Naive thymus-derived CD8-positive, alpha-beta T cell (primary cell): ENCODE results near the gene ZNF219. TPM values are rescaled to one million over a fixed set of nuclear protein-coding genes. Genes with fewer than 3 reads are reported as not detected.
A peak's percentile ranks its signal among the peaks of the same experiment; 100 is the strongest.

Experiments
- ATAC-seq, 2 donors: fragments of 150-1000 bp; cut with Tn5 transposase in 1 of 2; sonication (Bioruptor Pico), chemical (Tn5 transposase) in 1 of 2; 1 replicate in 1 of 2; 2 replicates in 1 of 2; pipeline ENCODE4 v1.10.0; 2021; ENCODE audit warnings: mild to moderate bottlenecking in 2 of 2, moderate library complexity in 2 of 2
- POLR2A ChIA-PET: fragments of 350-600 bp; sonication (Branson Sonifier 250); formaldehyde crosslinking; loops from one replicate; lab custom pipeline; 2021; ENCODE audit warnings: antibody characterized with exemption; lab: Charles Lee
- DNase-seq, 10 donors: peaks; one replicate each; pipeline versions ENCODE4 v3.0.0 to v3.0.0-alpha.2; 2020 to 2022
- H3K27ac Mint-ChIP-seq, 10 donors: one replicate each; pipeline ENCODE4 v1.8.0; 2020 to 2022; ENCODE audit warnings: mild to moderate bottlenecking in 10 of 10, mixed read lengths in 10 of 10, moderate library complexity in 4 of 10, inconsistent platforms in 1 of 10
- H3K27me3 Mint-ChIP-seq, 5 donors: one replicate each; pipeline ENCODE4 v1.8.0; 2021 to 2022; ENCODE audit warnings: mixed read lengths in 5 of 5
- H3K36me3 Mint-ChIP-seq, 3 donors: one replicate each; pipeline ENCODE4 v1.8.0; 2020 to 2022; ENCODE audit warnings: mixed read lengths in 3 of 3, mild to moderate bottlenecking in 2 of 3, inconsistent platforms in 1 of 3
- H3K4me1 Mint-ChIP-seq, 4 donors: one replicate each; pipeline ENCODE4 v1.8.0; 2021 to 2022; ENCODE audit warnings: mixed read lengths in 4 of 4
- H3K4me3 Mint-ChIP-seq, 10 donors: one replicate each; pipeline ENCODE4 v1.8.0; 2020 to 2022; ENCODE audit warnings: mild to moderate bottlenecking in 10 of 10, mixed read lengths in 10 of 10, moderate library complexity in 6 of 10, inconsistent platforms in 1 of 10
- H3K9me3 Mint-ChIP-seq, 9 donors: one replicate each; pipeline ENCODE4 v1.8.0; 2020 to 2022; ENCODE audit warnings: mixed read lengths in 9 of 9, mild to moderate bottlenecking in 3 of 9, inconsistent platforms in 1 of 9, moderate library complexity in 1 of 9
- polyA plus RNA-seq, 3 donors: library from polyadenylated mRNA; unstranded; fragments of 300-500 nt; fragmentation: Illumina TruSeq; gene quantifications; one replicate each; pipeline ENCODE4 v1.2.3, GENCODE V29; 2021
- total RNA-seq, 8 experiments: library from RNA in 2 of 8; stranded (reverse) in 2 of 8; gene quantifications; one replicate each; pipeline ENCODE4 v1.2.3 and lab custom pipeline; 2021 to 2026

Gene ZNF219
- total and polyA plus RNA-seq, 5 experiments from 2014 or later = 1.7 to 7.7 (median 3.6) TPM

DNA sequence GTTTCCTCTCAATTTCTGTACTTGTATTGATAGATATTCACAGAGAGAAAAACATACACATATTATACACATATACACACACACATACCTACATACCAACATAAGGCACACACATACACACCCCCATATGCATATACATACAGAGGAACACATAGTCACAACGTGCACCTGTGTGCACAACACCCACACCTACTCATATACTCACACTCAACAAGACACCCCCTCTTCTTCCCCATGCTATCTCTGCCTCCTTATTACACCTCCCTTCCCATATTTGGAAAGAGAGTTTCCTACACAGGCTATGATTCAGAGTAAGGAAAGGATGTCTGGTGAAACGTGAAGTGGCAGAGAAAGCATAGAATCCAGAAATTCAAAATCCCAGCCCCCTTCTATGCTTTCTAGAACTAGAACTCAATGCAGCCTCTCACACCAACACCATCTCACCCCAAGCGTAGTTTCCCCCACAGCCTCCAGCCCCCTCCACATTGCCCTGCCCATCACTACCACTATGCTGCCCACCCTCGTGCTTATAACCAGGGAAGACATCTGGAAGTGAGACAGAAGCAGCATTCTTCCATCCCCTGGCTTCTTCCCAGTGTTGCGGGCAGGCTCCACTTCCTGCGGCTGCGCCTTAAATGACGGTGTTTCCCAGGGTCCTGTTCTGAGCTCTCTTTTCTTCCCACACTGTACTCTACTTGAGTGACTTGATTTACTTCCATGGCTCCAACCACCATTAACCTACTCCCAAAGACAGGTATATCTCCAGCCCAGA is 38.4 kb downstream of the ZNF219 start:
- DNase-seq = no peak
- peak overlapping the region in 1 of 10 donors; percentile 13 for H3K27ac Mint-ChIP-seq
- no peak overlapping the region for H3K4me3 Mint-ChIP-seq
- H3K36me3 Mint-ChIP-seq = no peaks in the 10 kb centered on the region
- peaks cover 19 to 45% (median 33%) of the 10 kb centered on the region in 5 donors for H3K27me3 Mint-ChIP-seq
- H3K9me3 Mint-ChIP-seq = no peaks in the 10 kb centered on the region
- no peak for ATAC-seq
- POLR2A ChIA-PET = no interaction called here
- no peaks in the 10 kb centered on the region for H3K4me1 Mint-ChIP-seq

DNA sequence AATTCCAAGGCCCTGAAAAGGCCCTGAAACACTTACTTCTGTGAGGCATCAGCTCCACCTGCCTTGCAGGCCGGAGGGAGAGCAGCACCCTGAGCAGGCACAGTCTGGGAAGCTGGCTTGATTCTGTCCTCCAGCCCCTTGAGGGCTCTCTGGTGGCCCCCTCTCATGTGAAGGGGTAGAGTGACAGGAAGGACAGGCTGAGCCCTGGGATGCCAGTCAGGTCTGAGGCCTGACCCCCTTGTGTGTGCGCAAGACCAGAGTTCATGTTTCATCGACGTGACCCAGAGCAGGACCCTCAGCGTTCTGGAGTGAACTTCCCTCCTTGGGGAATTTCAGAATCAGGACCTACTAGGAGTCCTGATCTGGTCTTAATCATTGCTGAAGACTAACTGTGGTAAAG is 39.6 kb downstream of the ZNF219 start:
- Mint-ChIP-seq H3K36me3 (no peaks in the 10 kb centered on the region), H3K4me3 (no peak overlapping the region), H3K9me3 (no peaks in the 10 kb centered on the region), H3K4me1 (no peaks in the 10 kb centered on the region), H3K27ac (no peak overlapping the region), H3K27me3 (peaks cover 17 to 39% (median 29%) of the 10 kb centered on the region in 5 donors)
- POLR2A ChIA-PET = no interaction called here
- no peak for ATAC-seq
- DNase-seq = no peak

- ATAC-seq (no peak), DNase-seq (no peak)
- Mint-ChIP-seq H3K4me1 (no peaks in the 10 kb centered on the region), H3K4me3 (no peak within 1 kb of the TSS), H3K27ac (peak within 1 kb of the TSS in 1 of 10 donors; percentile 33), H3K9me3 (no peaks in the 10 kb centered on the region), H3K36me3 (no peaks in the 10 kb centered on the region), H3K27me3 (peaks cover 11 to 30% (median 22%) of the 10 kb centered on the region in 5 donors)
- POLR2A ChIA-PET = interaction anchor here (1.1 kb wide), 1 partner anchor 10 kb away, joined by 3 read pairs; no protein-coding TSS in a partner anchor
Measured at GRCh38 chr14:21057803-21058675, 40.4 kb downstream of the ZNF219 start, which contains the start of gene RNASE8. TSS of gene RNASE8 (plus strand) at chr14:21057822. CDS start at chr14:21057893, 71 bp downstream.

GRCh38 chr14:21056520-21057163 is 41.8 kb downstream of the ZNF219 start:
- Mint-ChIP-seq H3K4me3 (no peak overlapping the region), H3K27me3 (peaks cover 7 to 20% (median 14%) of the 10 kb centered on the region in 5 donors), H3K4me1 (no peaks in the 10 kb centered on the region), H3K36me3 (no peaks in the 10 kb centered on the region), H3K9me3 (no peaks in the 10 kb centered on the region), H3K27ac (no peak overlapping the region)
- DNase-seq (no peak), ATAC-seq (no peak)
- POLR2A ChIA-PET = no interaction called here

DNA sequence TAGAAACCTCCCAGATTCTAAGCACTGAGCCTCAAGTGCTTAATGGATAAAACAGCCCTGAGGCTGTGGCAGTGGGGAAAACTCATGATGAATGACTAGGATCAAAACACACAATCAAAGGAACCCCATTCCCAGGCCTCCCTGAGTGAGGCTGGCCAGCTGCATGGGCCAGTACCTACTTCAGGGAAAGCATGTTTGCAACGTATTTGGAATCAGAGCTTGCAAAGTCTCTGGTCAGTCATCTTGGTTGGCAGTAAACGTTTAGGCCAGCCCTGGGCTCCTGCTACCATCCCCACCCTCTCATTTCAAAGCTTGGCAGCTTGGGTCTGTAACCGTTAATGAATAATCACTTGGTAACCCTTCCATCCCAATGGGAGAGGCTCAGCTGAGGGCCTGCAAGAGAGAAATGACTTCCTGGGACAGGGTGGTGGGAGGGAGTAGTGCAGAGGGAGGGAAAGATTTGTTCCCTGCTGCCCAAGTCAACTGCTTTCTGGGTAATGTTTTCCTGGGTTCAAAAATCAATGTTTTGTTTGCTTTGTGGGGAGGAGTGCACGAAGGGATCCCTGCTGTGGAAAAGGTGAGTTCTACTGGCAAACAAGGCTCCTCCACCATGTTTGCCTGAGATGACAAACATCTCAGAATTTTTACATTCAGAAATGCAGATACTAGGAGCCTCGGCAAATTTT is 42.9 kb downstream of the ZNF219 start:
- DNase-seq (no peak), ATAC-seq (no peak)
- POLR2A ChIA-PET = no interaction called here
- no peaks in the 10 kb centered on the region for H3K9me3 Mint-ChIP-seq
- H3K4me3 Mint-ChIP-seq = no peak overlapping the region
- no peaks in the 10 kb centered on the region for H3K4me1 Mint-ChIP-seq
- H3K27ac Mint-ChIP-seq = no peak overlapping the region
- peaks cover 3 to 11% (median 11%) of the 10 kb centered on the region in 5 donors for H3K27me3 Mint-ChIP-seq
- no peaks in the 10 kb centered on the region for H3K36me3 Mint-ChIP-seq

GRCh38 chr14:21054768-21055145 is 43.7 kb downstream of the ZNF219 start:
- no peak for ATAC-seq
- no peak overlapping the region for H3K27ac Mint-ChIP-seq

DNA sequence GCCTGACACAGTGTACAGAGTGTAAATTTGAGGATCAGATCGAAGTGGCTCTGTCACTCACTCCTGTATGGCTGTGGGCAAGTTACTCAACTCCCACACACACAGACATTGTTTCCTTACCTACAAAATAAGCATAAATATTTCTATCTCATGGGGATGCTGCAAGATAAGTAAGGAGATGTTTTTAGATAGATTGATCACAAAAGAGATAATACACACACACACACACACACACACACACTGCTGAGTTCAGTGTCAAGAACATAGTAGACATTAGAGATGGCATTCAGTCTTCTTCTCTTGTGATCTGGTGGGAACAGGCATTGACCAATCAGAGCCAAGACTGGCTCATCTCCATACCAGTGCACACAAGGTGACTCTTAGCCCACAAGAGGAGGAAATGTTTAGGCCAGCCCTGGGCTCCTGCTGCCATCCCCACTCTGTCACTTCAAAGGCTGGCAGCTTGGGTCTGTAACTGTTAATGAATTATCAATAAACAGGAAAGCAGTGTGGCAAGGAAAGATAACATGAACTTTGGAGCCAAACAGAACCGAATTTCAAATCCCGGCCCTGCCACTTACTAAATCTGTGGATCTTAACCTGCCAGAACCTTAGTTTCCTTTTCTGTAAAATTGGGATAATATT is 44.2 kb downstream of the ZNF219 start:
- DNase-seq (no peak), ATAC-seq (no peak)
- no peaks in the 10 kb centered on the region for H3K36me3 Mint-ChIP-seq
- no peaks in the 10 kb centered on the region for H3K9me3 Mint-ChIP-seq
- no peak overlapping the region for H3K27ac Mint-ChIP-seq
- no peak overlapping the region for H3K4me3 Mint-ChIP-seq
- no peaks in the 10 kb centered on the region for H3K4me1 Mint-ChIP-seq
- POLR2A ChIA-PET = no interaction called here
- peaks cover 0 to 4% (median 0%) of the 10 kb centered on the region in 5 donors for H3K27me3 Mint-ChIP-seq

More at GRCh38 chr14:21054768-21055145, 43.7 kb downstream of the ZNF219 start:
- peaks cover 0 to 4% (median 3%) of the 10 kb centered on the region in 5 donors for H3K27me3 Mint-ChIP-seq
- no peak for DNase-seq
- H3K9me3 Mint-ChIP-seq = no peaks in the 10 kb centered on the region
- H3K4me3 Mint-ChIP-seq = no peak overlapping the region
- POLR2A ChIA-PET = no interaction called here
- no peaks in the 10 kb centered on the region for H3K36me3 Mint-ChIP-seq
- no peaks in the 10 kb centered on the region for H3K4me1 Mint-ChIP-seq

DNA sequence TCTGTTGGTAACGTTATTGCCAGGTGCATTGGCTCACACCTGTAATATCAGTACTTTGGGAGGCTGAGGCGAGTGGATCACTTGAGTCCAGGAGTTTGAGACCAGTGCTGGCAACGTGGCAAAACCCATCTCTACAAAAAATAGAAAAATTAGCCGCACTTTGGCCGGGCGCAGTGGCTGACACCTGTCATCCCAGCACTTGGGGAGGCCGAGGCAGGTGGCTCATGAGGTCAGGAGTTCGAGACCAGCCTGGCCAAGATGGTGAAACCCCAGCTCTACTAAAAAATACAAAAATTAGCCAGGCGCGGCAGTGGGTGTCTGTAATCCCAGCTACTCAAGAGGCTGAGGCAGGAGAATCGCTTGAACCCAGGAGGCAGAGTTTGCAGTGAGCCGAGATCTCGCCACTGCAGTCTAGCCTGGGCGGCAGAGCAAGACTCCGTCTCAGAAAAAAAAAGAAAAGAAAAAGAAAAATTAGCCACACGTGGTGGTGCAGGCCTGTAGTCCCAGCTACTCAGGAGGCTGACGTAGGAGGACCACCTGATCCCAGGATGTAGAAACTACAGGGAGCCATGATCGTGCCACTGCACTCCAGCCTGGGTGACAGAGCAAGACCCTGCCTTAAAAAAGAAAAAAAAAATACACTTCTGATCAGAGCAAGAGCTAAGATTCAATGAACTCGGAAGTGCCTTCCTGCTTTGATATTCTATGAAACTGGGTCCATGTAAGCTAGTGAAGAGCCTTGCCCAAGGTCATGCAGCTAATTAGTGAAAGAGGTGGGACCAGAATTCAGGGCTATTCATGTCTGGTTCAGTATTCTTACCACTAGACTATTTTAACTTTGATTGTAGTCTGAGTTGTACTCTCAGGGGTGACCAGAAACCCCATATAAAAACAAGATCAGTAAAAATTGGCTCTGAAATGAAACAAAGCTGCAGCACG is 45.0 kb downstream of the ZNF219 start:
- Mint-ChIP-seq H3K9me3 (no peaks in the 10 kb centered on the region), H3K27me3 (peaks cover 0 to 4% (median 3%) of the 10 kb centered on the region in 5 donors), H3K36me3 (no peaks in the 10 kb centered on the region), H3K4me3 (no peak overlapping the region), H3K4me1 (no peaks in the 10 kb centered on the region), H3K27ac (no peak overlapping the region)
- POLR2A ChIA-PET = no interaction called here
- ATAC-seq (no peak), DNase-seq (no peak)

- H3K27ac Mint-ChIP-seq = no peak overlapping the region
- POLR2A ChIA-PET = no interaction called here
- ATAC-seq = no peak
- no peak for DNase-seq
- no peaks in the 10 kb centered on the region for H3K4me1 Mint-ChIP-seq
- no peaks in the 10 kb centered on the region for H3K9me3 Mint-ChIP-seq
- no peak overlapping the region for H3K4me3 Mint-ChIP-seq
- peaks cover 0 to 10% (median 7%) of the 10 kb centered on the region in 5 donors for H3K27me3 Mint-ChIP-seq
- no peaks in the 10 kb centered on the region for H3K36me3 Mint-ChIP-seq
Measured at GRCh38 chr14:21050597-21050996, 47.9 kb downstream of the ZNF219 start.

DNA sequence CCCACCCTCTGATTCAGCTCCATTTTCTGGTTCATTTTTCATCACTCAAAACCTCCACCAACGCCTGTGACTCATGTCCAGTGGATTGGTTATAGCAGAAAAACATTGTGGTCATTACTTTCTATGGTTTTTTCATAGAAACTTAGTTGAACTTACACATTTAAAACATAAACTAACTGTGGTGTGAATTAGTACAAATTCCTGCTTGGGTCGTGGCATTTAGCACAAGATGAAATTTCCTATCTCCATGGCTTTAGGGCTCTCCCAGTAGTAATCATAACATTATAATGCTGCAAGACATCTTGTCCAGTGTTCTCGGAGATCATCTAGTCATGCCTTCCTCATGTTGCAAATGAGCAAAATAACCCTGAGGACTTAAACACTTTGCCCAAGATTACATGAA is 49.2 kb downstream of the ZNF219 start:
- H3K27ac Mint-ChIP-seq = no peak overlapping the region
- peaks cover 3 to 5% (median 4%) of the 10 kb centered on the region in 4 donors for H3K4me1 Mint-ChIP-seq
- H3K27me3 Mint-ChIP-seq = peaks cover 0 to 13% (median 8%) of the 10 kb centered on the region in 5 donors
- POLR2A ChIA-PET = interaction anchor here (0.6 kb wide), 1 partner anchor 255 kb away, joined by 4 read pairs; no protein-coding TSS in a partner anchor
- H3K9me3 Mint-ChIP-seq = no peaks in the 10 kb centered on the region
- ATAC-seq (no peak), DNase-seq (no peak)
- no peak overlapping the region for H3K4me3 Mint-ChIP-seq
- no peaks in the 10 kb centered on the region for H3K36me3 Mint-ChIP-seq

- H3K27ac Mint-ChIP-seq = no peak overlapping the region
- no peaks in the 10 kb centered on the region for H3K9me3 Mint-ChIP-seq
- POLR2A ChIA-PET = interaction anchor here (0.6 to 0.8 kb wide), 2 partner anchors 9 to 255 kb away, joined by 3 to 4 read pairs; partner anchors contain the start of gene RNASE8
- no peak for DNase-seq
- ATAC-seq = no peak
- no peak overlapping the region for H3K4me3 Mint-ChIP-seq
- no peaks in the 10 kb centered on the region for H3K36me3 Mint-ChIP-seq
- H3K27me3 Mint-ChIP-seq = peaks cover 0 to 15% (median 8%) of the 10 kb centered on the region in 5 donors
- peaks cover 5 to 8% (median 7%) of the 10 kb centered on the region in 4 donors for H3K4me1 Mint-ChIP-seq
Measured at GRCh38 chr14:21048638-21049037, 49.8 kb downstream of the ZNF219 start.
